ENCODE data around the gene TBC1D14. TPM values are rescaled to one million over a fixed set of nuclear protein-coding genes. Genes with fewer than 3 reads are reported as not detected.

The TBC1D14 gene
- total RNA-seq, 1 donor, result 35.4 TPM

GRCh38 chr4:6941796-6942195 is 32.2 kb downstream of the TBC1D14 start:
- Histone ChIP-seq H3K27me3 (ENCODE audit: insufficient read depth, low read length) (no peaks in the 10 kb centered on the region), H3K4me1 (ENCODE audit: insufficient read depth, low read length) (peaks cover 82% of the 10 kb centered on the region), H3K4me3 (ENCODE audit: low read length) (no peak overlapping the region), H3K9me3 (ENCODE audit: low read depth, low read length) (no peaks in the 10 kb centered on the region)

GRCh38 chr4:6942238-6942800 is 32.7 kb downstream of the TBC1D14 start:
- H3K4me1 ChIP-seq (ENCODE audit: insufficient read depth, low read length), result peaks cover 77% of the 10 kb centered on the region
- H3K9me3 ChIP-seq (ENCODE audit: low read depth, low read length), result no peaks in the 10 kb centered on the region
- no peaks in the 10 kb centered on the region for H3K27me3 ChIP-seq (ENCODE audit: insufficient read depth, low read length)
- H3K4me3 ChIP-seq (ENCODE audit: low read length), result no peak overlapping the region

GRCh38 chr4:6943012-6943884 is 33.6 kb downstream of the TBC1D14 start:
- H3K4me3 ChIP-seq (ENCODE audit: low read length), result no peak overlapping the region
- H3K4me1 ChIP-seq (ENCODE audit: insufficient read depth, low read length), result peaks cover 68% of the 10 kb centered on the region
- H3K9me3 ChIP-seq (ENCODE audit: low read depth, low read length), result no peaks in the 10 kb centered on the region
- no peaks in the 10 kb centered on the region for H3K27me3 ChIP-seq (ENCODE audit: insufficient read depth, low read length)

- Histone ChIP-seq H3K9me3 (ENCODE audit: low read depth, low read length) (no peaks in the 10 kb centered on the region), H3K27me3 (ENCODE audit: insufficient read depth, low read length) (no peaks in the 10 kb centered on the region), H3K4me3 (ENCODE audit: low read length) (no peak overlapping the region), H3K4me1 (ENCODE audit: insufficient read depth, low read length) (peaks cover 62% of the 10 kb centered on the region)
These were observed 34.2 kb downstream of the TBC1D14 start for GRCh38 chr4:6943885-6944225.

- Histone ChIP-seq H3K27me3 (ENCODE audit: insufficient read depth, low read length) (no peaks in the 10 kb centered on the region), H3K4me3 (ENCODE audit: low read length) (no peak overlapping the region), H3K4me1 (ENCODE audit: insufficient read depth, low read length) (peaks cover 56% of the 10 kb centered on the region), H3K9me3 (ENCODE audit: low read depth, low read length) (no peaks in the 10 kb centered on the region)
These were observed 34.9 kb downstream of the TBC1D14 start for GRCh38 chr4:6944301-6945051.

- Histone ChIP-seq H3K27me3 (ENCODE audit: insufficient read depth, low read length) (no peaks in the 10 kb centered on the region), H3K9me3 (ENCODE audit: low read depth, low read length) (no peaks in the 10 kb centered on the region), H3K4me3 (ENCODE audit: low read length) (no peak overlapping the region), H3K4me1 (ENCODE audit: insufficient read depth, low read length) (peaks cover 50% of the 10 kb centered on the region)
These were observed 35.4 kb downstream of the TBC1D14 start for GRCh38 chr4:6945052-6945409.

- Histone ChIP-seq H3K9me3 (ENCODE audit: low read depth, low read length) (no peaks in the 10 kb centered on the region), H3K27me3 (ENCODE audit: insufficient read depth, low read length) (no peaks in the 10 kb centered on the region), H3K4me1 (ENCODE audit: insufficient read depth, low read length) (peaks cover 43% of the 10 kb centered on the region), H3K4me3 (ENCODE audit: low read length) (no peak overlapping the region)
These were observed 36.9 kb downstream of the TBC1D14 start for GRCh38 chr4:6946497-6946896.

GRCh38 chr4:6948134-6948460 is 38.5 kb downstream of the TBC1D14 start:
- H3K4me1 ChIP-seq (ENCODE audit: insufficient read depth, low read length), result peaks cover 40% of the 10 kb centered on the region
- no peaks in the 10 kb centered on the region for H3K9me3 ChIP-seq (ENCODE audit: low read depth, low read length)
- H3K4me3 ChIP-seq (ENCODE audit: low read length), result no peak overlapping the region
- no peaks in the 10 kb centered on the region for H3K27me3 ChIP-seq (ENCODE audit: insufficient read depth, low read length)

- peaks cover 22% of the 10 kb centered on the region for H3K4me1 ChIP-seq (ENCODE audit: insufficient read depth, low read length)
- no peaks in the 10 kb centered on the region for H3K27me3 ChIP-seq (ENCODE audit: insufficient read depth, low read length)
- H3K9me3 ChIP-seq (ENCODE audit: low read depth, low read length), result no peaks in the 10 kb centered on the region
- H3K4me3 ChIP-seq (ENCODE audit: low read length), result no peak overlapping the region
These were observed 42.3 kb downstream of the TBC1D14 start for GRCh38 chr4:6951880-6952381.

- H3K9me3 ChIP-seq (ENCODE audit: low read depth, low read length), result no peaks in the 10 kb centered on the region
- H3K4me1 ChIP-seq (ENCODE audit: insufficient read depth, low read length), result peaks cover 28% of the 10 kb centered on the region
- no peaks in the 10 kb centered on the region for H3K27me3 ChIP-seq (ENCODE audit: insufficient read depth, low read length)
- no peak overlapping the region for H3K4me3 ChIP-seq (ENCODE audit: low read length)
These were observed 44.2 kb downstream of the TBC1D14 start for GRCh38 chr4:6953751-6954380.

GRCh38 chr4:6955261-6955911 is 45.8 kb downstream of the TBC1D14 start:
- no peaks in the 10 kb centered on the region for H3K27me3 ChIP-seq (ENCODE audit: insufficient read depth, low read length)
- peaks cover 28% of the 10 kb centered on the region for H3K4me1 ChIP-seq (ENCODE audit: insufficient read depth, low read length)
- H3K4me3 ChIP-seq (ENCODE audit: low read length), result no peak overlapping the region
- no peaks in the 10 kb centered on the region for H3K9me3 ChIP-seq (ENCODE audit: low read depth, low read length)

GRCh38 chr4:6956087-6956433 is 46.4 kb downstream of the TBC1D14 start:
- Histone ChIP-seq H3K4me3 (ENCODE audit: low read length) (no peak overlapping the region), H3K9me3 (ENCODE audit: low read depth, low read length) (no peaks in the 10 kb centered on the region), H3K27me3 (ENCODE audit: insufficient read depth, low read length) (no peaks in the 10 kb centered on the region), H3K4me1 (ENCODE audit: insufficient read depth, low read length) (peaks cover 25% of the 10 kb centered on the region)

GRCh38 chr4:6956434-6957147 is 47.0 kb downstream of the TBC1D14 start:
- peaks cover 20% of the 10 kb centered on the region for H3K4me1 ChIP-seq (ENCODE audit: insufficient read depth, low read length)
- H3K9me3 ChIP-seq (ENCODE audit: low read depth, low read length), result no peaks in the 10 kb centered on the region
- no peak overlapping the region for H3K4me3 ChIP-seq (ENCODE audit: low read length)
- H3K27me3 ChIP-seq (ENCODE audit: insufficient read depth, low read length), result no peaks in the 10 kb centered on the region

GRCh38 chr4:6957148-6957520 is 47.5 kb downstream of the TBC1D14 start:
- Histone ChIP-seq H3K27me3 (ENCODE audit: insufficient read depth, low read length) (no peaks in the 10 kb centered on the region), H3K9me3 (ENCODE audit: low read depth, low read length) (no peaks in the 10 kb centered on the region), H3K4me3 (ENCODE audit: low read length) (no peak overlapping the region), H3K4me1 (ENCODE audit: insufficient read depth, low read length) (peaks cover 17% of the 10 kb centered on the region)

Measured in mononuclear cell (primary cell).